DND-41 (cell line): ENCODE measurements around the gene SRMS.

Experiments used
- ATAC-seq: fragments of 200-7000 bp; cut with Tn5 transposase; 3 replicates; pipeline ENCODE4 v1.9.1; 2021; ENCODE audit warnings: low read depth; ENCODE audit not compliant: insufficient read depth
- DNase-seq: peaks from one replicate; pipeline ENCODE4 v3.0.0-alpha.2; 2020
- H2AFZ ChIP-seq: 2 replicates; pipeline ENCODE4 v1.6.0; 2012; ENCODE audit warnings: low read depth, low read length
- H3K27ac ChIP-seq: 2 replicates; pipeline ENCODE4 v1.5.1; 2012; ENCODE audit warnings: low read length, inconsistent platforms
- H3K27me3 ChIP-seq: fragments of 200-600 bp; sonication (generic); 2 replicates; pipeline ENCODE4 v1.6.0; 2012; ENCODE audit warnings: low read length, mild to moderate bottlenecking, inconsistent platforms; ENCODE audit not compliant: insufficient read depth, poor library complexity
- H3K36me3 ChIP-seq: 2 replicates; pipeline ENCODE4 v1.5.1; 2012; ENCODE audit warnings: low read length, inconsistent platforms; ENCODE audit not compliant: insufficient read depth
- H3K4me1 ChIP-seq: 2 replicates; pipeline ENCODE4 v1.5.1; 2012; ENCODE audit warnings: mild to moderate bottlenecking, low read length; ENCODE audit not compliant: insufficient read depth
- H3K4me2 ChIP-seq: 2 replicates; pipeline ENCODE4 v1.6.0; 2012; ENCODE audit warnings: mild to moderate bottlenecking, moderate library complexity, low read length, inconsistent platforms; ENCODE audit not compliant: insufficient read depth
- H3K4me3 ChIP-seq, 2 experiments: fragments of 200-600 bp in 1 of 2; shearing (Covaris generic) in 1 of 2; 2 replicates each; pipeline ENCODE4 v1.5.1; 2012 to 2016; ENCODE audit warnings: inconsistent platforms in 2 of 2, low read length in 2 of 2, mild to moderate bottlenecking in 2 of 2, low read depth in 1 of 2, moderate library complexity in 1 of 2
- H3K79me2 ChIP-seq: 2 replicates; pipeline ENCODE4 v1.6.0; 2012; ENCODE audit warnings: low read length, inconsistent platforms; ENCODE audit not compliant: insufficient read depth
- H3K9ac ChIP-seq: 2 replicates; pipeline ENCODE4 v1.6.0; 2012; ENCODE audit warnings: low read depth, mild to moderate bottlenecking, inconsistent platforms, low read length, moderate library complexity
- H3K9me3 ChIP-seq: 2 replicates; pipeline ENCODE4 v1.5.1; 2012; ENCODE audit warnings: low read length, moderate library complexity, mild to moderate bottlenecking, inconsistent platforms; ENCODE audit not compliant: insufficient read depth, severe bottlenecking
- H4K20me1 ChIP-seq: 2 replicates; pipeline ENCODE4 v1.6.0; 2012; ENCODE audit warnings: low read length; ENCODE audit not compliant: insufficient read depth
- EZH2 ChIP-seq: IDR thresholded peaks from 3 replicates; pipeline ENCODE4 v1.6.1; 2012; ENCODE audit warnings: borderline replicate concordance, low read depth, mild to moderate bottlenecking, moderate library complexity, low read length, inconsistent platforms; ENCODE audit not compliant: severe bottlenecking
- TF ChIP-seq, protein P1 (sequence below): IDR thresholded peaks from 2 replicates; pipeline ENCODE4 v1.5.1; 2012; ENCODE audit warnings: borderline replicate concordance, low read length, moderate library complexity, mild to moderate bottlenecking; ENCODE audit not compliant: poor library complexity, severe bottlenecking; ENCODE audit errors: extremely low read depth

SRMS gene

DNA sequence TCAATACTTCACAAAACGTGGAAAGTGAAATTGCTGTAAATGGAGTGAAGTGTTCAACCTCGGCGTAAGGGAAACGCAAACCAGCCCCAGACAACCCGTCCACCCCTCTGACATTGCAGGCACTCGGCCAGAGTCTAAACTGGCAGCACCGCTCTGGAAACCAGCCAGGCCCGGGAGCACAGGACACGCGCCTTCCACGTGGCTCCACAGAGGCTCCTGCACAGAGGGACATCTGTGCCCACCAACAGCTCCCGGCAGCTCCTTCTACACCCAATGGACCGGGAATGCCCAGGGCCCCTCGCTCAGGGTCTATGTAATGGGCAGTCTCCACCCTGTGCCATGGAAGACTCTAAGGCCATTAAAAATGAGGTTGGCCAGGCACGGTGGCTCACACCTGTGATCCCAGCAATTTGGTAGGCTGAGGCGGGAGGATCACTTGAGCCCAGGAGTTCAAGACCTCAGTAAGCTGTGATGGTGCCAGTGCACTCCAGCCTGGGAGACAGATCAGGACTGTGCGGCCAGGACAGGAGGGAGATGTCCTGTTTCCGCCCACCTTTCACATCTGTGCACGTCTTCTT is 29.9 kb upstream of the SRMS start:
- H3K4me2 ChIP-seq: no peak overlapping the region

DNA sequence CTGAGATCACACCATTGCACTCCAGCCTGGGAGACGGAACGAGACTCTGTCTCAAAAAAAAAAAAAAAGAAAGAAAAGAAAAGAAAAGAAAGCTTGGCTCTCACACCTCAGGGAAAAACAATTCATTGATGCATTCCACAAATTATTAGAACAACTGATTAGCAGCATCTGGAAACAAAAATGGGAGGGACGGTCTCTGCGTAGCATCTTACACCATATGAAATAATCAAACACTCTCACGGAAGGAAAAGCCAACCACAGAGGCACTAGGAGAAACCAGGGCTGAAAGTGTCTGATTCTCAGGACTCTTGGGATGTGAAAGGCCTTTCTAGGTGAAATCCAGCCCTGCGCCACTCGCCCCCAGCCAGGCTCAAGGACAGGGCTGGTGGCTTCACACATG is 28.8 kb upstream of the SRMS start:
- Histone ChIP-seq H3K4me3 (no peak overlapping the region), H3K4me2 (no peak overlapping the region)
- no peak for ATAC-seq

More for the DNA sequence above, 29.9 kb upstream of the SRMS start:
- Histone ChIP-seq H2AFZ (no peak overlapping the region), H3K4me1 (peaks cover 16% of the 10 kb centered on the region), H3K27ac (no peak overlapping the region), H3K27me3 (no peaks in the 10 kb centered on the region), H3K9me3 (no peaks in the 10 kb centered on the region), H3K36me3 (no peaks in the 10 kb centered on the region), H3K9ac (no peak overlapping the region), H3K79me2 (no peaks in the 10 kb centered on the region; the same call in 1 of the 2 replicates), H3K4me3 (no peak overlapping the region), H4K20me1 (peaks cover 9% of the 10 kb centered on the region; the same call in 1 of the 2 replicates)
- no peak for DNase-seq
- TF ChIP-seq, protein P1, sequence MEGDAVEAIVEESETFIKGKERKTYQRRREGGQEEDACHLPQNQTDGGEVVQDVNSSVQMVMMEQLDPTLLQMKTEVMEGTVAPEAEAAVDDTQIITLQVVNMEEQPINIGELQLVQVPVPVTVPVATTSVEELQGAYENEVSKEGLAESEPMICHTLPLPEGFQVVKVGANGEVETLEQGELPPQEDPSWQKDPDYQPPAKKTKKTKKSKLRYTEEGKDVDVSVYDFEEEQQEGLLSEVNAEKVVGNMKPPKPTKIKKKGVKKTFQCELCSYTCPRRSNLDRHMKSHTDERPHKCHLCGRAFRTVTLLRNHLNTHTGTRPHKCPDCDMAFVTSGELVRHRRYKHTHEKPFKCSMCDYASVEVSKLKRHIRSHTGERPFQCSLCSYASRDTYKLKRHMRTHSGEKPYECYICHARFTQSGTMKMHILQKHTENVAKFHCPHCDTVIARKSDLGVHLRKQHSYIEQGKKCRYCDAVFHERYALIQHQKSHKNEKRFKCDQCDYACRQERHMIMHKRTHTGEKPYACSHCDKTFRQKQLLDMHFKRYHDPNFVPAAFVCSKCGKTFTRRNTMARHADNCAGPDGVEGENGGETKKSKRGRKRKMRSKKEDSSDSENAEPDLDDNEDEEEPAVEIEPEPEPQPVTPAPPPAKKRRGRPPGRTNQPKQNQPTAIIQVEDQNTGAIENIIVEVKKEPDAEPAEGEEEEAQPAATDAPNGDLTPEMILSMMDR: no peak
- no peak for TF ChIP-seq EZH2
- ATAC-seq: no peak

DNA sequence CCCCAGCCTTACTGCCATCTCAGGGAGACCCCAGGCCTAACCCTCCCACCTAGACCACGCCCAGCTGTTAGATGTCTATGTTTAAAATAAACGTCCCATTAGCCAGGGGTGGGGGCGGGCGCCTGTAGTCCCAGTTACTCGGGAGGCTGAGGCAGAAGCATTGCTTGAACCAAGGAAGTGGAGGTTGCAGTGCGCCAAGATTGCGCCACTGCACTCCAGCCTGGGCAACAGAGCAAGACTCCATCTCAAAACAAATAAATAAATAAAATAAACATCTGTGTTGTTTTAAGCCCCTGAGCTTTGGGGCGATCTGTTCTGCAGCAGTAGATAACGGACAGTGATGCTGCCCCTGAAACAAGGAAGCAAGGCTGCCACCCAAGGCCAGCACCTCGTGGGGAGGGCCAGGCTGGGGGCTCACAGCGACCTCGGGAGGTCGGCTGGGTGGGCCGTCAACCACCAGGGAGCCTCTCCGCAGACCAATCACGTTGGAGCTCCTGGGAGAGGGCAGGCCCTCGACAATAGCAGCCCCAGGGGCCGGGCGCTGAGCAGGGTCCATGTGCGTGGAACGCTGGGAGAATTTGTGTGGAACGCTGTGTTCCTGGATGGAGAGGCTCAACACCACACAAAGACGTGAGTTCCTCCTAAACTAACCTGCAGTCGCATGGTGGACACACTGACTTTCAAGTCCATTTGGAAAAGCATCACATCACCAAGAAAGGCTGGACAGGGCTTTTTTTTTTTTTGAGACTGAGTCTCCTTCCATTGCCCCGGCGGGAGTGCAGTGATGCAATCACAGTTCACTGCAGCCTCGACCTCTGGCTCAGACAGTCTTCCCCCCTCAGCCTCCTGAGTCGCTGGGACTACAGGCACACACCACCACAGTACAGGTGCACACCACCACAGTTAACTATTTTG is 27.5 kb upstream of the SRMS start:
- peak overlapping the region; percentile 71 for H2AFZ ChIP-seq
- ATAC-seq: 0 out of 3 replicates have a peak, but pooled peaks have one; percentile 1
- no peak overlapping the region for H3K27ac ChIP-seq
- TF ChIP-seq EZH2: no peak
- TF ChIP-seq, protein P1: no peak
- no peaks in the 10 kb centered on the region for H3K9me3 ChIP-seq
- H3K27me3 ChIP-seq: no peaks in the 10 kb centered on the region
- H3K4me3 ChIP-seq: peak overlapping the region in 1 of 2 experiments; percentile 98; a peak in 1 of 4 replicates
- H3K4me1 ChIP-seq: peaks cover 16% of the 10 kb centered on the region
- no peaks in the 10 kb centered on the region; the same call in 1 of the 2 replicates for H3K79me2 ChIP-seq
- no peaks in the 10 kb centered on the region for H3K36me3 ChIP-seq
- H3K9ac ChIP-seq: peak overlapping the region; percentile 57; the same call in 1 of the 2 replicates
- peaks cover 14% of the 10 kb centered on the region; the same call in 1 of the 2 replicates for H4K20me1 ChIP-seq
- no peak for DNase-seq
- peak overlapping the region; percentile 66; the same call in 1 of the 2 replicates for H3K4me2 ChIP-seq

More for the DNA sequence above, 28.8 kb upstream of the SRMS start:
- H3K36me3 ChIP-seq: no peaks in the 10 kb centered on the region
- H3K9ac ChIP-seq: no peak overlapping the region
- H3K4me1 ChIP-seq: peaks cover 16% of the 10 kb centered on the region
- no peak overlapping the region for H2AFZ ChIP-seq
- H3K9me3 ChIP-seq: no peaks in the 10 kb centered on the region
- H3K27me3 ChIP-seq: no peaks in the 10 kb centered on the region
- DNase-seq: no peak
- no peak for TF ChIP-seq EZH2
- TF ChIP-seq, protein P1: no peak
- no peaks in the 10 kb centered on the region; the same call in 1 of the 2 replicates for H3K79me2 ChIP-seq
- peaks cover 9% of the 10 kb centered on the region; the same call in 1 of the 2 replicates for H4K20me1 ChIP-seq
- no peak overlapping the region for H3K27ac ChIP-seq
